Neural progenitor cell (in vitro differentiated cells): ENCODE data around the gene SUB1.

Experiments
- CTCF ChIP-seq: fragments of 200-600 bp; sonication (generic); IDR thresholded peaks from 2 replicates; pipeline ENCODE4 v1.5.1; 2017; ENCODE audit warnings: antibody characterized with exemption, mild to moderate bottlenecking
- EZH2phosphoT487 ChIP-seq: fragments of 200-600 bp; sonication (generic); IDR thresholded peaks from 2 replicates; pipeline ENCODE4 v1.6.1; 2017; ENCODE audit warnings: antibody characterized with exemption

DNA sequence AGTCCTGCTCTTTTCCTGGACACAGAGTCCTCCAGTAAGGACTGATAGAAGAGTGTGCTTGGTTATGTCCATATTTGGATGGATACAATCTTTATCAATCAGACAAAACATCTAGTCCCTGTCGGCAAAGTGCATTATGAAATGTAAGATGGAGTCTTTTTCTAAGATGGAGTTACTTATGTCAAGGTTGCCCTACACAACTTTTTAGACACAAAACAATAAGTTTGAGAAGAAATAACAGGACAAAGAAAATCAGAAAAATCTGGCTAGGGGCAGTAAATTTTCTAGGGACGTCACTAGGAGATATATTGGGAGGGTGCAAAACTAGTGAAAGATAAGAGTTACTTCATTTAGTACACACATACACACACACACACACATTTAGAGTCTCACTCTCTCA lies 23.3 kb upstream of the SUB1 start:
- TF ChIP-seq CTCF (no peak), EZH2phosphoT487 (no peak)
